ENCODE results near the gene ARV1.
"Not testable (repeated sequence)": the region's sequence is repeated elsewhere in the genome, so short reads cannot be mapped to it uniquely, and the experiment has no call there.

Gene ARV1

DNA sequence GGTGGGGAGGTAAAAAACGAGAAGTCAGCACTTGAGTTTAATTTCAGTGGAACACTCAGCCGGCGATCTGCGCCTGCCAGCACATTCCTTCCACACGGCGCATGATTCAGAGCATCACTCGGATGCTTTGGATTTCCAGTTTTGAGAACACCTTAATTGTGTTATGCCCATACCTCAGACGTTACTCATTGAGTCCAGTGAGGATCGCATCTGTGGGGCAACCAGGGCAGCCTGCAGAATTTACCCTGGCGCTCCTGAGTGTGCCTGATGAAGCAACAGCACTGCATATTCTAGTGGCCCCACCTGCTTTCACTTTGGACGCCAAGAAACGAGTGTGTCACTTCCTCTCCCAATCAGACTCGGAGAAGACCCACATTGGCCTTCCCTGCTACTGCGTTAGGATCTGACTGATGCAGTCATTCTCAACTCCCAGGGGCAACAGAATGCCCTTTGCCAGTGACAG, 41.3 kb downstream of the ARV1 start:
- DNase-seq = no peak

DNA sequence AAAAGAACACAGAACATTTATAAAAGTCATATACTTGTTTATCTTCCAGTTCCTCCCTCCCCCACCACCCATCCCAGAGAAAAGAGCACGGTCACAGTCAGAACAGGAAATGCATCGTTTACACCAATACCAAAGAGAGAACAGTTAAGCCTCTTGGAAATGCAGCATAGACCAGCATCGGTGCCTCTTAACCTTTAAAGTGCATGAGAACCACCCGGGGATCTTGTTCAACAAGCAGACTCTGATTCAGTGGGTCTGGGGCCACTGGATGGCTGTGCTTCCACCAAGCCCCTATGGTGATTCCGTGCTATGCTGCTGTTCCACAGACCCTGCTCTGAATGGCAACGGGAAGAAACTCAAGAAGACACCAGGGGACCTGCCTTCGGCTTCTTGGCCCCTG, 41.9 kb downstream of the ARV1 start:
- no peak for DNase-seq

DNA sequence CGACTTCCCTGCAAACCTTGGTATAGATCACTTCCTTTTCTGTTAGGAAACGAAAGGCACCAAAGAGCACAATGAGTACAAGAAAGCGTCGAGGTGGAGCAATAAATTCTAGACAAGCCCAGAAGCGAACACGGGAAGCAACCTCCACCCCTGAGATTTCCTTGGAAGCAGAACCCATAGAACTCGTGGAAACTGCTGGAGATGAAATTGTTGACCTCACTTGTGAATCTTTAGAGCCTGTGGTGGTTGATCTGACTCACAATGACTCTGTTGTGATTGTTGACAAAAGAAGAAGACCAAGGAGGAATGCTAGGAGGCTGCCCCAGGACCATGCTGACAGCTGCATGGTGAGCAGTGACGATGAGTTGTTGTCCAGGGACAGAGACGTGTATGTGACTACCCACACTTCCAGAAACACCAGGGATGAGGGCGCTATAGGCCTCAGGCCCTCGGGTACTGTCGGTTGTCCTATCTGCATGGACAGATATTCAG, 42.7 kb downstream of the ARV1 start:
- no peak for DNase-seq

DNA sequence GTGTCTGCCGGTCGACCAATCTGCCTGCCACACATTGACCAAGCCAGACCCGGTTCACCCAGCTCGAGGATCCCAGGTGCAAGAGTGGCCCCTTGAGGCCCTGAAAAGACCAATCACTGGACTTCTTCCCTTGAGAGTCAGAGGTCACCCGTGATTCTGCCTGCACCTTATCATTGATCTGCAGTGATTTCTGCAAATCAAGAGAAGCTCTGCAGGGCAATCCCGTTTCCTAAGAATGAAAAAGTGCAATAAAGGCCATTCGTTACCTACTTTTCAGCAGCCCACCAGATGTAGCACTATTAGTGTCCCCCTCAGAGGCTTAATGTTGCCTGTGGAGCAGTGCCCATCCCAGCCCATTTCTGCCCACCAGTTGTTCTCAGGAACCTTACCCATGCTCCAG, 43.6 kb downstream of the ARV1 start:
- not testable (repeated sequence) for DNase-seq

DNA sequence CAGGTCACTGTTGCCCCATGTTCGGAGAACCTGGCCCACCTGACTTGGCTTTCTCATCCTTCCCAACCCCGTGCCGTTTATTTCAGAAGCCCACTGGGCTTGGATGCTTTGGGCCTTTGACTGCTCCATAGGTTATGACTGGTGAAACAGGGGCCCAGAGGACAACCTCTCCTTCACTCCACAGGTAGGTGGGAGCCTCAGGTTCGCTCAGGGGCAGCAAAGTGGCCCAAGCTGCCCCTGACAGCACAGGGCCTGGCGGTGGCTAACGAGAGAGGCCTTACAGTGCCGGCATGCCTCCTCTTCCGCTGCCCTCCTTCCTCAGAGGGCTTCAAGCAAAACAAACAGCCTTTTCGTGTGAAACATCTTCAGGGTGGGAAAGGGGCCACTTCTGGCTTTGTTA, 44.3 kb downstream of the ARV1 start:
- DNase-seq = no peak

DNA sequence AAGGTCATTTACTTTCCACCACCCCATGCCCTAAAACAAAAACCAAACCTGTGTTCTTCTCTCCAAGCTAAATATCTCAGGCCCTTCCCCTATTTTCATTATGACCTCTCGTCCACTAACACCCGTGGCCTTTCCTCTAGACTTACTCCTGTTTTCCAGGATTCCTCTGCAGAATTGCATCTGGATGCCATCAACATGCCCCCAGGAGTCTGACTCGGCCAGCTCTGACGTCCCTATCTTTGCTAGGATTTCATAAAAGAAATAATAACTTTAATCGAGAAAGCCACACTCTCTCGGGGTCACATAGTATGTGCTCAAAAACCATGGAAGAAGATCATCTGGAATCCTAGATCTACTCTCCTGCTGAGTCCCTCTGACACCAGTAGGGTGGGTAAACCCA, 47.7 kb downstream of the ARV1 start:
- no peak for DNase-seq

DNA sequence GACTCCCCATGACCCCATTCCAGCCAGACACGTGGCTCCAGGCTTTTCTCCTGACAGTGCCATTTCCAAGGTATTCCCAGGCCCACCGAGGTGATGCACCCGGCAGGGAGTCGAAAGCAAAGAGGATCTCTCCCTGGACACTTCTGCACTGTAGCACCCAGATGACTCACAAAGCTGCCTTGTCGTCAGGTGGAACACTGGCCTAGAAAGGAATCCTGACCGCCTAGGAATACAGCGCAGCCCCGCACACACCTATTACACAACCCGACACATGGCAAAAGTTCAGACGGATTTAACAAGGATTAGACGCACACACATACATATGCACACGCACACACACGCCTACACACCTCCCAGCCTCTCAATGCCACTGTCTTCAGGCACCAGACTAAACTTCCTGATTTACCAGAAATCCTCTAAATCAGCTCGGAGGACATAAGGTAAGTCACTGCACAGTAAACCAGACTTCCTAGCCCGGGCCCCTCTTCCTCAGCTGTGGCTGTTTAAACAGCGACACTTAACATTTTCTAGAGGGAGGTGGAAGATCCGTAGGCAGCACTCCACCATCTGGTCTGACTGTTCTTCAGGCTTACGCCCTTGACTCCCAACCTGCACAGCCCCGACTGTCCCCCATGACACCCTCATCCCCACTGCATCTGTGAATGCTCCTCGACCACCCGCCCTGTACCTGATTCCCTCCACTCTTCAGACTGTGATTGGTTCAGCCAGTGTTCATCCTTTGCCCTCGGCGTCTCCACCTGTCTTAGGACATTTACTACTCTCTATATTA, 48.4 kb downstream of the ARV1 start:
- DNase-seq = no peak

DNA sequence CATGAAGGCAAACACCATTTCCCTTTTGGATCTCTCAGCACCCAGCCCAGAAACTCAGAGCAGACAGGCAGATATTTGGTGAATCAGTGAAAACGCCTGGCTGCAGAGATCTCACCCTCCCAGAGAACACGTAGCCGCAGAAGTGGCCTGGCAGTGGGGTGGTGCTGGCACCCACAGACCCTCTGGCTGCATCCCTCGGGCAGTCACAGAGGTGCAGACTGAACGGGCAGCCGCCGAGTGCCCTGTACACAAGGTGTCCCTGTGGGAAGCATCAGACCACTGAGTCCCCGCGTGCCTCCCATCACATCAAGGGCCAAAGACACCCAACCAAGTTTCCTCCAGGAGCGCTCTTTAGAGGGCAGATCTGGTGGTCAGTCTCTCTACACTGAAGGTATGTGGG, 49.1 kb downstream of the ARV1 start:
- no peak for DNase-seq

DNA sequence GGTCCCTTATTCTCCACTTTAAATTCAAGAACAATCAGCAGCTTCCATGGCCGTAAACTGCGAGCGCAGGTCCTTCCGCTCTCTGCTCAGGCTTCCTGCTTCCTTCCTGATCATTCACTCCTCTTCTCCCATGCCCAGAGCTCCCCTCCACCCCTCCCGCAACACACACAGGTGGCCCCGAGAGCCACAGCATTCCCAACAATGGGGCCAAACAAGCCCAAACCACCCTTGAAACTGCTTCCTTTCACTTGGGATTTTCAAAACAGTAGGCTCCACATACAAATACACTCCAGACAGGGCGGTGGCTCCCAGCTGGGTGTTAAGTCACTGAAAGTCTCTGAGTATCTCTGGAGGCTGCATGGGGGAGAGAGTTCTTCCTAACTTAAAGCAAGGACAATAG, 49.8 kb downstream of the ARV1 start:
- DNase-seq = no peak

DNA sequence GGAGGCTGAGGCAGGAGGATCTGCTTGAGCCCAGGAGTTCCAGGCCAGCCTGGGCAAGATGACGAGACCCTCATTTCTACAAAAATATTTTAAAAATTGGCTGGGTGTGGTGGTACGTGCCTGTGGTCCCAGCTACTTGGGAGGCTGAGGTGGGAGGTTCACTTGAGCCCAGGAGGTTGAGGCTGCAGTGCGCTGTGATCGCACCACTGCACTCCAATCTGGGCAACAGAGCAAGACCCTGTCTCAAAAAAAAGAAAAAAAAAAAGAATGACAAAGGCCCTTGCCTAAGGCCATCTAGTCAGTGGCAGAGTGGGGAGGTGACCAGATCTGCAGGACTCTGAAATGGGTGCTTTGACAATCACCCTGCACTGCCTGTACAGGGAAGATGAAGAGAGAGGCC, 50.4 kb downstream of the ARV1 start:
- not testable (repeated sequence) for DNase-seq

DNA sequence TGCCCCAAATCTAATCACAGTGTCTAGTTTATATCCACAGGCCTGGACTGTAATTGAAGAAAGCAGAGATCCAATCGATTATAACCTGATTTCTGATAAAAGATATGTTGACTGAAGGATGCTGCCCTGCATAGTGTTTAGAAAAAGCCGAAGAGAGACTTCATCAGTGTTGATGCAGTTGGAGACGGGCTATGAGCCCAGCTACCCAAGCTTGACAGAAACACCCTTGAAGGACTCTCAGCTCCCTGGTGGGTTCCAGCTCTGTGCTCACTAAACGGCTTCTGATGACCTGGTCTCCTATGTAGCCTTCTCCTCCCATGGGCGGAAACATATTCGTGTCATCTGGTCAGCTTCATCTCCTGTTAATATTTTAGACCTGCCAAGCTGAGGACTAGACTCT, 50.9 kb downstream of the ARV1 start:
- DNase-seq = no peak

DNA sequence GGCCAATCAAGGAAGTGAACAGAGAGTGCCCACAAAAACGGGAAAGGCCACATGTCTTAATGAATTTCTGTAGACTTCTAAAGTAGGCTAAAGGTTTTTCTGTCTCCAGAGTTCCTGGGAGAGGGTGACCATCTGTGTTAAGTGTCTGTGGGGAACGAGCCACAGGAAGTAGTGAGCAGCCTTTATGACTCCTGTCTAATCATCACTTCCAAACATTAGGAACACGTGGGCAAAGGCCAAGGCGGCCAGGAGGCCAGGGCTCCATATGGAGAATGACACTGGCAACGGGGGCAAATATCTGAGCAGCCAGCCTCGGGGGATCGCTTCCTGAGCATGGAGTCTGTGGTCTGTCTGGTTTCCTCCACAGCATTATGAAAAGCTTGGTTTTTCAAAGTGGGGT, 54.1 kb downstream of the ARV1 start:
- DNase-seq = no peak

DNA sequence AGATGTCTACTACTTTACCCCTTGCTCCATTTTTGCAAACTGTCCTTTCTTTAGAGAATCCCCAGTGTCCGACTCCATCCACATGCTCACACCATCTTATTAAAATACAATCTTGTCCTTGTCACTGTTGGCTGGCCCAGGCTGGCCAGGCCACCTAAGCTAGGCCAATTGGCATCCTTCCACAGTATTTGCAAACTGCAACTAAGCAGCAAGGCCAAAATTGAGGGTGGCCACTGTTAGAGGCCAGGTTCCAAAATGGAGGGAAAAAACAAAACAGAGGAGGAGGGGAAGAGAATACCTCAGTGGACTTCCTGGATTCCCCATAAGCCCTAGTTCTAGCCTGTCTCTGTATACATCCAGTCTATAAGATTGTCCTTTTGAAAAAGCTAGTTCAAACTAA, 56.9 kb downstream of the ARV1 start:
- no peak for DNase-seq

DNA sequence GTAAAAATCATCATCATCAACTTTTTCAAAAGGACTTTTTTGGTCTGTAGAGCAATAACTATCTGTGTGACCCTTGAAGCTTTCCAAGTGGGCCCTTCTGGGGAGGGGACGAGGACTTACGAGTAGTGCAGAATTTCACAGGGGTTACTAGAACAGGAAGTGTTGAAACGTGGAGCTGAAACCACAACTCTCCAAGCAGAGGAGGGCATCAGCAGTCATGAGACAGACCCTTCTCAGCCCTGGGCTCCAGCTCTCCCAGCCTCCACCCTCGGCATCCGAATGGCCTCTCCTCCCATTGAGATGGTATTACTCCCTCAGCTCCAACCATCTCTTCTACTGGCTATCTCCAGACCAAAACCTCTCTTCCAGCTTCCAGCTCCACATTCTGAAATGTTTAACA, 57.5 kb downstream of the ARV1 start:
- no peak for DNase-seq

DNA sequence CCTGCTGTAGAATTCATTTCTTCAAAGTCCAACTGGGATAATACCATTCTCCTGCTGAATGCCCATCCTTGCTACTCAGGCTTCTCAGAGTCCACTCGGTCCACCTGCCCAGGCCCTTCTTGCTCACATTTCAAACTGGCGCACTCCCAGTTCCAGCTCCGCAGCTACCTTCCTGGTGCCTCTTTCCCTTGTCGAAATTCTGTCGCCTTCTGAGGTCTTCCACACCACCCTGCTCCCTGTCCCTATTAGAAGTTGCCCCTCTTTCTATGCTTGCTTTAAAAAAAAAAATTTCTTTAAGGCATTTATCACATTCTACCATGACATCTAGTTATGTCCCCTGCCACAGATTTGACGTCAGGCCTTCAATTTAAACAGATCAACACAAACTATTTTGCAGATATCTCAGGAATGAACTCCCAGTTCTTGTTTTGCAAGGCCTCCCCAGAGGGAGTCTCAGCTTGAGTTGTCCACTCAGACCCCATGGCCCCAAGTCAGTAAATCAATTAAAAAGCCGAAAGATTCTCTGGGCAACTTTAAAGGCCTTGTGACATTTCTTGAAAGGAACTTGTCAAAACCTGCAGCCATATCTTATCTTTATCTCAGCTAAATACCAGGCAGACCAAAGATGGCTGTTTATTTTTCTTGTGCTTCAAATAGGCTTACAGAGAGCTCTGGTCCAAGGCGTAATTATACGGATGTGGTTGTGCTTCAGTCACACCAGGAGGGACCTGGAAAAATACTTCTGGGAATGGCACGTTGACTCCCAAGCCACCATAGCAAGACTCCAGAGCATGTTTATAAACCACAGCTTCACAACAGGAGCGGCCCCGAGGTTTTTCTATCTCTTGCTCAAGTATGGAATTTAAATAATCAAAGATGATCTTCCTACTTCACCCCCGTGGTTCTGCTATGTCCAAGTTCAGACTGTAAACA, 59.0 kb downstream of the ARV1 start:
- DNase-seq = no peak

DNA sequence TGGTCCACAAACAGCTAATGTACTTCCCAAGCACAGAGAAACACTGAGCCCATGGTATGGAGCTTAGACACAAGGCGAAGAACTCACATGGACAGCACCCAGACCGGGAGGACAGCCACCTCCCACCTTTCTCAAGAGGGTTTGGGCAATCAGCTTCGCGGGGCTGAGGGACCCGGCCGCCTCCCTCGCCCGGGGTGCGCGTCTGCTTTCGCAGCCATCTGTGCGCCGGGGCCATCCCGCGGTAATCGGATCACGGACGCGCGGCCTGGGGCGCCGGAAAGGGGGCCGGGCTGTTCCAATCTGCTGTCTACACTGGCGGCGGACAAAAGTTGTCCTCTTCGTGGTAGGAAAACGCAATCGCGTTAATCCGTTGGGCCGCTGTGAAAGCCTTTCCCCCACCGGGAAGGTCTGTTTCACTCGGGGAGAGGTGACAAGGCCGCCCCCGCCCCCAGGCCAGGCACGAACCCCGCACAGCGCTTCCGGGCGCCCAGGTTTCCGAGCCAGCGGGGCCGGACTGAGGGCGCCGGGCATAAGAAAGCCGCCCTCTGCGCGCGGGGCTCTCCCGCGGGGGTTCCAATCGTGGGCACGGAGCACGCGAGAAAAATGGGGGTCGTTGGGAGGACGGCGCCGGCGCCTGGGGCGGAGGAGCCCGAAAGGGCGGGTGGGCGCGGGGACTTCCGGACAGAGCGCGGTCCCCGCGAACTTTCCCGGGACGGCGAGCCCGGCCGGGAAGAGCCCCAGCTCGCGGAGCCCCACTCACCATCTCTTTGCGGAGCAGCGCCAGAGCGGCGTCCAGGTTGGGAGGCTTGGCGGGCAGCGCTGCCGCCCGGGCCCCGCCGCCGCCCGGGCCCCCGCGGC, 60.5 kb downstream of the ARV1 start:
- DNase-seq = no peak

DNA sequence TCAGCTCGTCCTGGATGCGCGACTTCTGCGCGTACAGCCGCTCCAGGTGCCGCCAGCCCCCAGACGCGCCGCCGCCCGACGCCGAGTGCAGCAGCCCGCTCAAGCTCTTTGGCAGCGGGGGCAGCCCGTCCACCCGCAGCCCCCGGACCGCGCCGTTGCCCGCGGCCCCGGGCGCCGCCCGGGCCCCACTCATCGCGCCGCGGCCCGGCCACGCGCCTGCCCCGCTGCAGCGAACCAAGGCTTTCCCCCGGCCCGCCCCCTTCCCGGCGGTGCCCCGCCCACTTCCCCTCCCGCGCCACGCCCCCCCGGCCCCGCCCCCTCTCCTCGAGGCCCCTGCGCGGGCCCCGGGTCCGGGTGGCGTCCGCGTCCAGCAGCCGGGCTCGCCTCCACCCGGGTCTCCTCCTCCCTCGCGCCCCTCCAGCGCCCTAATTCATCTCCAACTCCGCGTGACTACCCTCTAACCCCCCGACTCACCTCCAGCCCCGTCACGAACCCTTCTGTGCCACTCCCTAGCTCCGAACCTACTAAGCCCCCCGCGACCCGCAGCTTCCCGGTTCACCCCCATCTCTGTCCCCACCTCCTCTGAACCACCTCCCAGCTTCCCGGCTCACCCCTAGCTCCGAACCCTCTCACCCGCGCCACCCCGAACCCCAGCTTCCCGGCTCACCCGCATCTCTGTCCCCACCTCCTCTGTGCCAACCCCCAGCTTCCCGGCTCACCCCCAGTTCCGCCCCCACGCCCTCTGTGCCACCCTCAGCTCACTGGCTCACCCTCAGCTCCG, 61.3 kb downstream of the ARV1 start, which contains the start of gene FAM89A:
TSS of gene FAM89A (minus strand) at position 236 of the 781 bp plus-strand sequence. CDS start at position 193, 43 bp downstream.
- no peak for DNase-seq

DNA sequence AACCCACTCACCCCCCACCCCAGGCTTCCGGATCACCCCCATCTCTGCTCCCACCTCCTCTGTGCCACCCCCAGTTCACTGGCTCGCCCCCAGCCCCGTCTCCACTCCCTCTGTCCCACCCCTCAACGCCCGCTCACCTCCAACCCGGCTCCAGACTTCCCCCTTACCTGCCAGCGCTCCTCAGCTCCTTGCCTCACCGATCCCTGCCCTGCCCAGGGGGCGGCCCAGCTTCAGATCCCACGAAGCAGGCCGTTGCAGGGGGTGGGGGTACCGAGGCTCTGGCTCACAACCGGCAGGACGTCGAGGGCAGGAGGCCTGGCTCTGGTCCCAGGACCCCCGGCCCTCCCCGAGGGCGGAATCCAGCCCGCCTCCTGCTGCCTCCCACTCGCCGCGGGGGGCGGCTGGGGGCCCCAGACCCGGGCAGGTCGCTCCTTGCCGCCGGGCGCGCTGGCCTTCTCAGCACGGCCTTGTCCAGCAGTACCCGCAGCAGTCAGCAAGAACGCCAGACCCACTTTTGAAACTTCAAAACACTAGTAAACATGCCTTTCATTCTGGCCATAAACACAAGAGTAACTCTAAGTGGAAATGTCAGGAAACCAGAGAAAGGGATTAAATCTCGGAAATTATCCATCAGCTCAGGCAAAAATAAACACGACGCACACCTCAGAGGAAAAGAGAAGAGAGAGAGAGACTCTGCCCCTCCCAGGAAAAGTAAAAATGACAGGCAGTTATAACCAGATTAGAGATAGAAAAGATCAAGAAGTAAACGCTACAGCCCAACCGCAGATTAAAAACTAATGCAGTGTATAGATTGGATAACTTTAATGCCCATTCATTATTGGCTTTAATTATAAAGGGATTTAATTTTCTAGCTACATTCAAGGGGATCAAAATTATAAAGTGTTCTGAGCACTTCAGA, 62.2 kb downstream of the ARV1 start:
- no peak for DNase-seq

DNA sequence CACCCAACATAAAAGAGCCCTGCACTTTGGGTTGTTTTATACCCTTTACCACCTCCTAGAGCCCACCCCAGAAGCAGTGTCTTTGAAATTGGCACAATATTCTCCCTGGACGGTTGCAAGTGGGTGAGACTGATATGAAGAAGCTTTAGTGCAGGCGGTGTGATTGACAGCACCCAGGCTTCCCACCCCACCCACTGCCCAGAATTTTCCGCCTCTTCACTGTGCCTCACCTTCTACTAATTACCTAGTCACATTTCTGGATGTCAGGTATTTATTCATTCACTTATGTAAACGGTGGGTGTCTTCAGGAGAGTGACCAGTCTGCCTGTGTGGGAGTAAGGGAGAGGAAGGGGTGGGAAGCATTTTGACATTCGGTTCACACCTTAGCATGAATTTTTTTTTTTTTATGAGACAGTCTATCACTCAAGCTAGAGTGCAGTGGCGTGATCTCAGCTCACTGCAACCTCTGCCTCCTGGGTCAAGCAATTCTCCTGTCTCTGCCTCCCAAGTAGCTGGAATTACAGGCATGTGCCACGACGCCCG, 62.9 kb downstream of the ARV1 start:
- no peak for DNase-seq

DNA sequence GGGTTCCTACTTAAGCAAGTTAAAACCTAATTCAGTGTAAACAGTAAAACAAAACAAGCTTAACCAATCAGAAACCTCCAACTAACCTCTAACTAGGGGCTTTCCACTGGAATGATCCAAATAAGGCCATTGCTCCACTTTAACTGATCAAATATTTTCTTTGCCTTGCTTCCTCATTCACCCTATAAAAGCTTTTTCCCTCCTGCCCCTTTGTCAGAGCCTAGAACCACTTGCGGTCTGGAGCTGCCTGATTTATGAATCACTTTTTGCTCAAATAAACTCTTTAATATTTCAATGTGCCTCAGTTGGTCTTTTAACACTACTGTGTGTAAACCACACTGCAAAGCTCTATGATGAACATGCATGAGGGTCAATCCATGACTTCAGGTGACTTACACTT, 65.7 kb downstream of the ARV1 start:
- no peak for DNase-seq

DNA sequence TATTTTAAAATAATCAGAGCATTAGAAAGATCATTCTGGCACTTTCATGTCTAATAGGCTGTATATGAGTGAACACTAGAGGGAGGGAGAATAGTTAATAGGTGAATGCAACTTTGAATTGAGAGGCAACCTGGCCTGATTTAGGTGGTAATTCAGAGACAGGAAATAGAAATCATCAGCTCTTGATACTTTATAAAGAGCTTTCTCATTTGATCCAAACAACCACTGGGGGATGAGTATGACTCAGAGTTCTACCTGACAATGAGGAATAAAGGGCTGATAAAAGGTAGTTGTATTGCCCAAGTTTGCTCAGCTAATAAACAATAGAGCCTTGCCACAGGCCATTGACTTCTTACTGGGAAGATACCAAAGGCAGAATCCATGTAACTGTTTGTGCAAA, 66.4 kb downstream of the ARV1 start:
- no peak for DNase-seq
